KMS-11 (cell line): ENCODE data around the gene BMP7.

Experiments
- H2AFZ ChIP-seq: fragments of 200-600 bp; sonication (generic); 2 replicates; pipeline ENCODE4 v1.6.1; 2016; ENCODE audit warnings: antibody characterized with exemption, mixed run types, low read depth
- H3K27ac ChIP-seq: fragments of 200-600 bp; sonication (generic); 2 replicates; pipeline ENCODE4 v1.6.1; 2016; ENCODE audit warnings: mild to moderate bottlenecking, mixed run types
- H3K27me3 ChIP-seq: fragments of 200-600 bp; sonication (generic); 2 replicates; pipeline ENCODE4 v1.6.1; 2017; ENCODE audit warnings: mild to moderate bottlenecking, low read depth, mixed run types, moderate library complexity; ENCODE audit not compliant: insufficient read depth
- H3K36me3 ChIP-seq: fragments of 200-600 bp; sonication (generic); 2 replicates; pipeline ENCODE4 v1.6.1; 2017; ENCODE audit warnings: mild to moderate bottlenecking, mixed run types; ENCODE audit not compliant: insufficient read depth
- H3K4me1 ChIP-seq: fragments of 200-600 bp; sonication (generic); 2 replicates; pipeline ENCODE4 v1.6.1; 2016; ENCODE audit warnings: mild to moderate bottlenecking, low read depth, mixed run types; ENCODE audit not compliant: poor library complexity, severe bottlenecking
- H3K4me2 ChIP-seq: fragments of 200-600 bp; sonication (generic); 2 replicates; pipeline ENCODE4 v1.7.0; 2016; ENCODE audit warnings: mild to moderate bottlenecking, mixed run types
- H3K4me3 ChIP-seq: fragments of 200-600 bp; sonication (generic); IDR thresholded peaks from 2 replicates; pipeline ENCODE4 v1.6.1; 2017; ENCODE audit warnings: low read depth, low read length, mixed read lengths; ENCODE audit not compliant: insufficient read depth
- H3K79me2 ChIP-seq: fragments of 200-600 bp; sonication (generic); 2 replicates; pipeline ENCODE4 v1.6.1; 2016; ENCODE audit warnings: low read depth, mixed run types; ENCODE audit not compliant: insufficient read depth
- H3K9ac ChIP-seq: fragments of 200-600 bp; sonication (generic); 2 replicates; pipeline ENCODE4 v1.6.1; 2016; ENCODE audit warnings: mild to moderate bottlenecking, mixed run types
- H4K20me1 ChIP-seq: fragments of 200-600 bp; sonication (generic); 2 replicates; pipeline ENCODE4 v1.6.1; 2016; ENCODE audit warnings: mild to moderate bottlenecking, mixed run types; ENCODE audit not compliant: insufficient read depth
- CTCF ChIP-seq: fragments of 200-600 bp; sonication (generic); conservative IDR thresholded peaks from 2 replicates; pipeline ENCODE4 v1.6.1; 2017; ENCODE audit warnings: low read depth, mild to moderate bottlenecking, antibody characterized with exemption, low read length, moderate library complexity, mixed read lengths

The BMP7 gene

GRCh38 chr20:57249073-57249472 lies 17.4 kb downstream of the BMP7 start:
- Histone ChIP-seq H3K4me1 (no peaks in the 10 kb centered on the region), H3K79me2 (no peaks in the 10 kb centered on the region)

GRCh38 chr20:57248132-57248797 lies 18.2 kb downstream of the BMP7 start:
- H3K27me3 ChIP-seq, result no peaks in the 10 kb centered on the region
- H3K4me3 ChIP-seq, result no peak overlapping the region
- H3K36me3 ChIP-seq, result no peaks in the 10 kb centered on the region
- H3K4me1 ChIP-seq, result no peaks in the 10 kb centered on the region
- no peak overlapping the region for H2AFZ ChIP-seq
- H3K27ac ChIP-seq, result no peak overlapping the region
- H3K79me2 ChIP-seq, result no peaks in the 10 kb centered on the region
- H3K4me2 ChIP-seq, result no peak overlapping the region
- H3K9ac ChIP-seq, result no peak overlapping the region
- TF ChIP-seq CTCF, result no peak
- H4K20me1 ChIP-seq, result no peaks in the 10 kb centered on the region

More at GRCh38 chr20:57249073-57249472, 17.4 kb downstream of the BMP7 start:
- no peaks in the 10 kb centered on the region for H3K36me3 ChIP-seq
- H3K27me3 ChIP-seq, result no peaks in the 10 kb centered on the region
- no peak overlapping the region for H3K4me3 ChIP-seq
- no peak overlapping the region for H3K4me2 ChIP-seq
- H4K20me1 ChIP-seq, result no peaks in the 10 kb centered on the region
- H2AFZ ChIP-seq, result no peak overlapping the region
- TF ChIP-seq CTCF, result no peak
- H3K27ac ChIP-seq, result no peak overlapping the region
- no peak overlapping the region for H3K9ac ChIP-seq

- Histone ChIP-seq H3K4me1 (no peaks in the 10 kb centered on the region), H2AFZ (no peak overlapping the region), H3K79me2 (no peaks in the 10 kb centered on the region), H3K4me3 (no peak overlapping the region), H3K27me3 (no peaks in the 10 kb centered on the region), H3K9ac (no peak overlapping the region), H3K27ac (no peak overlapping the region), H4K20me1 (no peaks in the 10 kb centered on the region), H3K36me3 (no peaks in the 10 kb centered on the region), H3K4me2 (no peak overlapping the region)
- no peak for TF ChIP-seq CTCF
These were observed 19.0 kb downstream of the BMP7 start for GRCh38 chr20:57247292-57247965.

- Histone ChIP-seq H3K79me2 (no peaks in the 10 kb centered on the region), H3K36me3 (no peaks in the 10 kb centered on the region), H2AFZ (no peak overlapping the region), H3K4me2 (no peak overlapping the region), H3K4me1 (no peaks in the 10 kb centered on the region), H3K27ac (no peak overlapping the region), H3K4me3 (no peak overlapping the region), H3K27me3 (no peaks in the 10 kb centered on the region), H4K20me1 (no peaks in the 10 kb centered on the region), H3K9ac (no peak overlapping the region)
- TF ChIP-seq CTCF, result no peak
These were observed 20.4 kb downstream of the BMP7 start for GRCh38 chr20:57245997-57246396.
